ENCODE results near the gene PSTPIP1. TPM values are rescaled to one million over a fixed set of nuclear protein-coding genes. Genes with fewer than 3 reads are reported as not detected.
A peak's percentile ranks its signal among the peaks of the same experiment; 100 is the strongest.

Gene PSTPIP1
- total and polyA plus RNA-seq, 10 donors: 31.1 to 150 (median 84.0) TPM

DNA sequence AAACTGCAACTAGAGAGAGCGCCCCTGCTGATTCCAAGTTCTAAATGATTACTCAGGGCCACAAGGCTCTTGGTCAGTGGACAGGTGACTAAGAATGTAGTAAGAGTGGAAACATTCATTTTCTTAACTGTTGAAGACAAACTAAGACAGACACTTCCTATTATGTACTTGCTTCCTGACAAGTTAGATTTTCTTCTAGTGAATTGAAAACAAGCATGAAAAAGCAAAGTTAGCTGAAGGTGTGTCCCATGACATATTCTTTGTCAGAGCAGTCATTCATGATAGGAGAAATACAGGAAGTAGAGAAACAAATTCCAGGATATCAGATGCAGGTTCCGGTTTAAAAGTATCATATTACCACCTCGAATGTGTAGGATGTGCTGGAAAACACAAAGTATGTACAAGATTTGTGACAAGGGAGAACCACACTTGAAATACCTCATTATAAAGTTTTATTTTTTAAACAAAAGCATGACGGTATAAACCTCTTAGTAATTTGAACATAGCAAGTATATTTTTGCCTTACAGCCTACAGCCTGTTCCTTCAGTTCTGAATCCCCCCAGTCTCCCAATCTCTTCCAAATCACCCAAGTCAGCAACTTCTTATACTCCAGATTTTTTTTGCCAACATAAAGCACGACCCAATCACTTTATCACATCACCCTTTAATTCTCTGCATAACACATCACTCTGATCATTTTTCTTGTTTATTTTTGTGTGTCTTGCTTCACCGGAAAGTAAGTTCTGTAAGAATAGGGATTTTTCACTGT is 69.8 kb downstream of the PSTPIP1 start:
- Histone ChIP-seq H3K36me3 (no peaks in the 10 kb centered on the region), H3K4me1 (peaks cover 17 to 100% (median 74%) of the 10 kb centered on the region in 6 donors), H3K27ac (peak overlapping the region in 1 of 8 donors; percentile 1), H3K9me3 (no peaks in the 10 kb centered on the region), H3K4me3 (no peak overlapping the region), H3K27me3 (replicated peaks in 1 of 7) (no peaks in the 10 kb centered on the region)
- intact Hi-C loops (cut with DNase I; ENCODE audit: low total_unique reads): no loop called here
- 66 to 72% (median 68%) methylated on average over 6 of the region's 6 CpGs for WGBS, 5 donors
- DNase-seq: no peak
- TF ChIP-seq, protein P1, sequence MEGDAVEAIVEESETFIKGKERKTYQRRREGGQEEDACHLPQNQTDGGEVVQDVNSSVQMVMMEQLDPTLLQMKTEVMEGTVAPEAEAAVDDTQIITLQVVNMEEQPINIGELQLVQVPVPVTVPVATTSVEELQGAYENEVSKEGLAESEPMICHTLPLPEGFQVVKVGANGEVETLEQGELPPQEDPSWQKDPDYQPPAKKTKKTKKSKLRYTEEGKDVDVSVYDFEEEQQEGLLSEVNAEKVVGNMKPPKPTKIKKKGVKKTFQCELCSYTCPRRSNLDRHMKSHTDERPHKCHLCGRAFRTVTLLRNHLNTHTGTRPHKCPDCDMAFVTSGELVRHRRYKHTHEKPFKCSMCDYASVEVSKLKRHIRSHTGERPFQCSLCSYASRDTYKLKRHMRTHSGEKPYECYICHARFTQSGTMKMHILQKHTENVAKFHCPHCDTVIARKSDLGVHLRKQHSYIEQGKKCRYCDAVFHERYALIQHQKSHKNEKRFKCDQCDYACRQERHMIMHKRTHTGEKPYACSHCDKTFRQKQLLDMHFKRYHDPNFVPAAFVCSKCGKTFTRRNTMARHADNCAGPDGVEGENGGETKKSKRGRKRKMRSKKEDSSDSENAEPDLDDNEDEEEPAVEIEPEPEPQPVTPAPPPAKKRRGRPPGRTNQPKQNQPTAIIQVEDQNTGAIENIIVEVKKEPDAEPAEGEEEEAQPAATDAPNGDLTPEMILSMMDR (IDR thresholded peaks at IDR 0.05 in 8 of 11, conservative IDR thresholded peaks at IDR 0.05 in 3 of 11): no peak
- no peak for TF ChIP-seq POLR2AphosphoS5 (IDR thresholded peaks at IDR 0.05)
- no peak for TF ChIP-seq POLR2A (IDR thresholded peaks at IDR 0.05)

DNA sequence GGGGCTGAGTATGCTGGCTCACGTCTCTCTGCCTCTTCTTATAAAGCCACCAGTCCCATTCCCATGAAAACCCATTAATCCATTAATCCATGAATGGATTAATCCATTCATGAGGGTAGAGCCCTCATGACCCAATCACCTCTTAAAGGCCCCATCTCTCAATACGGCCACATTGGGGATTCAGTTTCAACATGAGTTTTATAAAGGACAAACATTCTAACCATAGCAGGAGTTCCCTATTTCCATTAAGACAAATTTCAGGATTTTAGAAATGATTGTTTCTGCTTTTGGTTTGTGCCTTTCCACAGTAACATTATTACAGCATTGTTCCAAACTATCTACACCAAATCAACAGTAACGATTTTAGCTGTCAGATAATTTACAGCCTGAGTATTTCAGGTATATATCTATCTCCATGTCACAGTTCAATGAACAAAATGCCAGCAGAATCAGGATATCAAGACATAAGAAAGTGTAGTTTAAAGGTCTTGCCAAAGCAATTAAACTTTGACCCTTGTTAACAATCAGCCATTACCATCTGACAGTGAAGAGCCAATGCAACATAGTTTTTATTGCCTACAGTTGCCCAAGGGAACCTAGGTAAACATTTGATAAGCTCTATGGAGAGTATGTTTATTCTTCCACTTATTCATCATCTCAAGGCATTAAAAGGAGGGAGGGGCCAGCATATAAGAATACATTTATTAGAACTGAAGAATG is 72.2 kb downstream of the PSTPIP1 start:
- intact Hi-C loops (cut with DNase I; ENCODE audit: low total_unique reads): no loop called here
- Histone ChIP-seq H3K27ac (peak overlapping the region in 6 of 8 donors; percentile 27 to 85 (median 72)), H3K27me3 (replicated peaks in 1 of 7) (no peaks in the 10 kb centered on the region), H3K9me3 (no peaks in the 10 kb centered on the region), H3K4me3 (peak overlapping the region in 1 of 8 donors; percentile 32), H3K36me3 (no peaks in the 10 kb centered on the region), H3K4me1 (peaks cover 7 to 90% (median 63%) of the 10 kb centered on the region in 6 donors)
- DNase-seq: no peak
- 54 to 73% (median 64%) methylated on average over 3 of the region's 3 CpGs for WGBS, 5 donors
- TF ChIP-seq POLR2AphosphoS5 (IDR thresholded peaks at IDR 0.05) (no peak), POLR2A (IDR thresholded peaks at IDR 0.05) (no peak)
- TF ChIP-seq, protein P1 (IDR thresholded peaks at IDR 0.05 in 8 of 11, conservative IDR thresholded peaks at IDR 0.05 in 3 of 11): no peak

DNA sequence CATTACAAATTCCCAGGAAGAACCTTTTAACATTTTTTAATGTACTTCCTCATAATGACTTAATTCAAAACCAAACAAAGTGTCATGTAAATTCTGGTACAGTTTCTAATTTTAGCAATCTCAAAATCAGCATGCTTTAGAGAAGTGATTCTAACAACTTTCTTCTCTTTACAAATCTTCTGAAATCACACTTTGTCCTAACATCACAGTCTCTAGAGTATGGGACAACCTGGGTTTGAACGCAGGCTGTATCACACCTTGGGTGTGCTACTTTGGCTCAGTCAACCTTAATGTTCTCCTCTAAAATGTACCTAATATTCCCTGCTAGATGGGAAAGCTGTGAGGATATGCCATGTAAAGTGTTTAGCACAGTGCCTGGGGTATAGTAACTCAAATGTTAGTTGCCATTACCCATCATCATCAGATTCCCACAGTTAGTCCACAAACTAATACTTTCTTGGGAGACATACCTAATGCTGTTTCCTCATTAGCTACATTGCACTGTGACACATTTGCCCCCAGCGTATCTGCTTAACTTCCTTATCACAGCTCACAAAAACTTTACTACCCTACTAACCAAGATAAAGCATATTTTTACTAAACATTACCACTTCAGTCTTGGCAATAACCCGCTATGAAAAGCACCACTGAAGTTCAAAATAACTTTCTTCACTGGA is 72.9 kb downstream of the PSTPIP1 start:
- 49 to 55% (median 54%) methylated on average over 3 of the region's 3 CpGs for WGBS, 5 donors
- no peak for DNase-seq
- intact Hi-C loops (cut with DNase I; ENCODE audit: low total_unique reads): no loop called here

More for the DNA sequence above, 72.9 kb downstream of the PSTPIP1 start:
- H3K4me3 ChIP-seq: peak overlapping the region in 1 of 8 donors; percentile 32
- no peaks in the 10 kb centered on the region for H3K36me3 ChIP-seq
- H3K9me3 ChIP-seq: no peaks in the 10 kb centered on the region
- TF ChIP-seq POLR2AphosphoS5 (IDR thresholded peaks at IDR 0.05) (peak in 1 of 3 donors; percentile 24), POLR2A (IDR thresholded peaks at IDR 0.05) (no peak)
- TF ChIP-seq, protein P1 (IDR thresholded peaks at IDR 0.05 in 8 of 11, conservative IDR thresholded peaks at IDR 0.05 in 3 of 11): no peak
- no peaks in the 10 kb centered on the region for H3K27me3 ChIP-seq (replicated peaks in 1 of 7)
- peak overlapping the region in 7 of 8 donors; percentile 7 to 85 (median 72) for H3K27ac ChIP-seq
- H3K4me1 ChIP-seq: peaks cover 7 to 83% (median 62%) of the 10 kb centered on the region in 6 donors

Data from spleen (tissue), 11 donors.